GM12878 (cell line): Measurements from ENCODE around the gene IL36RN. TPM values are rescaled to one million over a fixed set of nuclear protein-coding genes. Genes with fewer than 3 reads are reported as not detected.

Experiments
- ATAC-seq: fragments of 200-7000 bp; cut with Tn5 transposase; 3 replicates; pipeline ENCODE4 v1.9.1; 2020; ENCODE audit warnings: mild to moderate bottlenecking, moderate library complexity
- Bru-seq: library from RNA; stranded (reverse); fragments of 400-500 nt; gene quantifications from one replicate; lab custom pipeline; 2021; lab: Mats Ljungman, UMichigan
- BruChase-seq, 2 experiments: library from RNA; stranded (reverse); fragments of 400-500 nt; gene quantifications; one replicate each; lab custom pipeline; 2021; lab: Mats Ljungman, UMichigan
- BruUV-seq: library from RNA; stranded (reverse); fragments of 400-500 nt; replicated peaks from 2 replicates; lab custom pipeline; 2021; lab: Mats Ljungman, UMichigan
- CTCF ChIA-PET: fragments of 300-600 bp; sonication (Branson Sonifier 250); formaldehyde crosslinking; extraction: SDS; loops from one replicate; lab custom pipeline; 2021; ENCODE audit warnings: inconsistent platforms; lab: Yijun Ruan, JAX
- POLR2A ChIA-PET: fragments of 350-600 bp; formaldehyde crosslinking; extraction: SDS; loops from one replicate; lab custom pipeline; 2021; ENCODE audit warnings: inconsistent platforms; lab: Charles Lee
- RAD21 ChIA-PET: fragments of 300-600 bp; sonication (Branson Sonifier 250); formaldehyde crosslinking; loops from one replicate; lab custom pipeline; 2023; ENCODE audit warnings: antibody characterized with exemption; ENCODE audit not compliant: unreplicated experiment; lab: Charles Lee
- SMC1A ChIA-PET: fragments of 300-600 bp; sonication (Branson Sonifier 250); formaldehyde crosslinking; loops from one replicate; lab custom pipeline; 2023; ENCODE audit not compliant: unreplicated experiment, uncharacterized antibody; lab: Charles Lee
- DNase-seq: peaks from one replicate; pipeline ENCODE4 v3.0.0-alpha.2; 2011; ENCODE audit warnings: low read depth, low spot score
- FAIRE-seq: peaks from 3 replicates; lab custom pipeline; 2011; peaks lifted over from hg19 to GRCh38; lab: Jason Lieb, UNC
- H2AFZ ChIP-seq: 2 replicates; pipeline ENCODE4 v1.6.0; 2011; ENCODE audit warnings: low read depth, low read length, control low read depth; ENCODE audit not compliant: control insufficient read depth
- H3K27ac ChIP-seq: 2 replicates; pipeline ENCODE4 v1.5.1; 2011; ENCODE audit warnings: control low read depth; ENCODE audit not compliant: control insufficient read depth, insufficient read depth
- H3K27me3 ChIP-seq, 2 experiments: replicated peaks in 1 of 2; 2 replicates each; pipeline versions ENCODE4 v1.6.0 to v1.6.1; 2011; ENCODE audit warnings: low read length in 1 of 2; ENCODE audit not compliant: control insufficient read depth in 2 of 2, insufficient read depth in 2 of 2
- H3K36me3 ChIP-seq, 2 experiments: 2 replicates each; pipeline ENCODE4 v1.5.1; 2011; ENCODE audit warnings: low read length in 1 of 2; ENCODE audit not compliant: control insufficient read depth in 2 of 2, insufficient read depth in 2 of 2
- H3K4me1 ChIP-seq: 2 replicates; pipeline ENCODE4 v1.6.1; 2011; ENCODE audit warnings: mild to moderate bottlenecking, low read length, moderate library complexity, mixed read lengths; ENCODE audit not compliant: control insufficient read depth, insufficient read depth
- H3K4me2 ChIP-seq: 2 replicates; pipeline ENCODE4 v1.6.0; 2011; ENCODE audit warnings: control low read depth; ENCODE audit not compliant: control insufficient read depth, insufficient read depth
- H3K4me3 ChIP-seq: fragments of 200-600 bp; sonication (generic); 2 replicates; pipeline ENCODE4 v1.5.1; 2016
- H3K79me2 ChIP-seq: 2 replicates; pipeline ENCODE4 v1.6.0; 2011; ENCODE audit warnings: low read length; ENCODE audit not compliant: control insufficient read depth, insufficient read depth
- H3K9ac ChIP-seq: 2 replicates; pipeline ENCODE4 v1.8.0; 2011; ENCODE audit warnings: low read length, control low read depth, mixed read lengths; ENCODE audit not compliant: control insufficient read depth, insufficient read depth
- H3K9me3 ChIP-seq: replicated peaks from 3 replicates; pipeline ENCODE4 v1.5.1; 2011; ENCODE audit warnings: mild to moderate bottlenecking, low read length; ENCODE audit not compliant: control insufficient read depth, insufficient read depth
- H4K20me1 ChIP-seq: 2 replicates; pipeline ENCODE4 v1.6.0; 2011; ENCODE audit not compliant: control insufficient read depth, insufficient read depth
- BCL11A ChIP-seq: IDR thresholded peaks from 2 replicates; pipeline ENCODE4 v1.6.1; 2011; ENCODE audit warnings: low read depth, low read length
- BCL3 ChIP-seq: IDR thresholded peaks from 2 replicates; pipeline ENCODE4 v1.6.1; 2011; ENCODE audit warnings: borderline replicate concordance, low read depth, mild to moderate bottlenecking, moderate library complexity, low read length; ENCODE audit not compliant: insufficient read depth, poor library complexity, severe bottlenecking
- EED ChIP-seq: sonication (generic); IDR thresholded peaks from 2 replicates; pipeline ENCODE4 v1.6.1; 2016; ENCODE audit warnings: antibody characterized with exemption, low read depth
- HDGF ChIP-seq: fragments of 450-650 bp; IDR thresholded peaks from 2 replicates; pipeline ENCODE4 v1.6.1; 2016; ENCODE audit warnings: antibody characterized with exemption
- MTA2 ChIP-seq: fragments of 450-650 bp; IDR thresholded peaks from 2 replicates; pipeline ENCODE4 v1.6.1; 2016; ENCODE audit warnings: low read depth, mild to moderate bottlenecking, moderate library complexity
- NFXL1 ChIP-seq: fragments of 450-650 bp; IDR thresholded peaks from 2 replicates; pipeline ENCODE4 v1.6.1; 2017; ENCODE audit warnings: antibody characterized with exemption, mild to moderate bottlenecking, borderline replicate concordance
- TARDBP ChIP-seq: IDR thresholded peaks from 2 replicates; pipeline ENCODE4 v1.6.1; 2016; ENCODE audit warnings: borderline replicate concordance
- WRNIP1 ChIP-seq: IDR thresholded peaks from 2 replicates; pipeline ENCODE4 v1.6.1; 2011; ENCODE audit warnings: low read depth, low read length, improper control_type of control experiment, borderline replicate concordance
- WGBS: methylation state at CpG from one replicate; pipeline ENCODE4 v1.1.6; 2016; ENCODE audit warnings: low lambda C conversion rate; ENCODE audit not compliant: insufficient replicate concordance, insufficient coverage; ENCODE audit errors: missing lambda C conversion rate; 5-methylcytosine and 5-hydroxymethylcytosine counted together
- in situ Hi-C: fragments of 300-500 bp; cut with MboI; formaldehyde crosslinking; loops from 9 replicates; pipeline ENCODE4 v1.14.3; 2018; ENCODE audit warnings: mixed read lengths
- intact Hi-C: fragments of 100-400 bp; cut with micrococcal nuclease; formaldehyde crosslinking; loops from one replicate; pipeline ENCODE4 v1.14.2; 2022; ENCODE audit not compliant: unreplicated experiment
- long read RNA-seq, 2 experiments: library from polyadenylated mRNA; unstranded; transcript quantifications; one replicate each; pipeline ENCODE4 v2.0.0, GENCODE V29; 2019 to 2020
- polyA minus RNA-seq, 3 experiments: library from RNA; depleted of rRNA, polyadenylated mRNA; stranded (reverse); fragments of >200 nt; gene quantifications; 2 replicates each; pipeline ENCODE4 v1.2.3, GENCODE V29; 2011
- polyA plus RNA-seq, 11 experiments: library from polyadenylated mRNA; depleted of rRNA in 4 of 11; unstranded in 6 of 11; stranded (reverse) in 5 of 11; fragments of >200 nt; fragmentation: Nextera tagmentation in 4 of 11; fragmentation: Illumina TruSeq in 1 of 11; extraction: Ambion mirVana in 4 of 11; extraction: Trizol in 1 of 11; gene quantifications; 1 replicate in 1 of 11; 2 replicates in 10 of 11; pipeline versions ENCODE4 v1.2.1 to v1.2.3, GENCODE V29; 2011 to 2016; ENCODE audit warnings: inconsistent platforms in 2 of 11, missing spikeins in 2 of 11, low read depth in 1 of 11
- total RNA-seq, 4 experiments: library from RNA; depleted of rRNA in 3 of 4; stranded (reverse); fragments of >200 nt in 3 of 4; fragmentation: Illumina TruSeq in 1 of 4; extraction: Trizol in 1 of 4; gene quantifications; 2 replicates each; pipeline versions ENCODE4 v1.2.1 to v1.2.3, GENCODE V29; 2013 to 2021

Gene IL36RN
- total RNA-seq (2013; cell fraction: nucleolus; rRNA removed): not detected in 2 replicates
- total RNA-seq (2014; rRNA removed) (not detected in 2 replicates), total RNA-seq (2014; rRNA removed; fragmentation: Illumina TruSeq; extraction: Trizol) (not detected in 2 replicates), total RNA-seq (2021) (not detected in 2 replicates), polyA plus RNA-seq (2011; rRNA removed) (not detected in 2 replicates), polyA plus RNA-seq (2014; fragmentation: Illumina TruSeq; extraction: Trizol) (not detected in 2 replicates), polyA plus RNA-seq (2014; fragmentation: Nextera tagmentation; extraction: Ambion mirVana) (not detected), polyA plus RNA-seq (2014; rRNA removed) (not detected in 2 replicates), polyA plus RNA-seq (2016; fragmentation: Nextera tagmentation; extraction: Ambion mirVana) (not detected), polyA minus RNA-seq (2011; rRNA and poly(A)+ RNA removed) (not detected in 2 replicates), Bru-seq, nascent RNA (not detected), BruChase-seq, experiment 1, labeled RNA remaining after a 6-hour chase (not detected), BruChase-seq, experiment 2, labeled RNA remaining after a 2-hour chase (not detected)
- polyA plus RNA-seq (2011; ENCODE audit: low read depth): not detected
- not detected in 2 replicates for polyA plus RNA-seq (2011; cell fraction: cytosol; rRNA removed)
- not detected in 2 replicates for polyA plus RNA-seq (2011; cell fraction: nucleus; rRNA removed)
- not detected in 2 replicates for polyA plus RNA-seq (2012)
- polyA minus RNA-seq (2011; cell fraction: cytosol; rRNA and poly(A)+ RNA removed): not detected in 2 replicates
- not detected in 2 replicates for polyA minus RNA-seq (2011; cell fraction: nucleus; rRNA and poly(A)+ RNA removed)
- long read RNA-seq, experiment 1: 0 reads
- long read RNA-seq, experiment 2: 0 reads

- ChIA-PET CTCF (interaction anchor here (0.8 kb wide), 1 partner anchor 11 kb away, joined by 3 read pairs; no protein-coding TSS in a partner anchor), RAD21 (no interaction called here), POLR2A (interaction anchor here (0.6 kb wide), 1 partner anchor 693 kb away, joined by 3 read pairs; no protein-coding TSS in a partner anchor), SMC1A (interaction anchor here (1.3 to 1.7 kb wide), 3 partner anchors 9 to 13 kb away, joined by 3 to 5 read pairs (median 4); partner anchors contain the start of gene IL1F10)
- H3K27me3 ChIP-seq: no peaks in the 10 kb centered on the region
- no peaks in the 10 kb centered on the region for H3K4me1 ChIP-seq
- H3K27ac ChIP-seq: no peak within 1 kb of the TSS
- no peaks in the 10 kb centered on the region for H3K79me2 ChIP-seq
- peaks cover 2% of the 10 kb centered on the region; the same call in 1 of the 3 replicates for H3K9me3 ChIP-seq
- intact Hi-C loops: no loop called here
- no peak within 1 kb of the TSS for H2AFZ ChIP-seq
- H3K4me2 ChIP-seq: no peak within 1 kb of the TSS
- H3K4me3 ChIP-seq: no peak within 1 kb of the TSS
- in situ Hi-C loops: no loop called here
- no peak within 1 kb of the TSS for H3K9ac ChIP-seq
- H4K20me1 ChIP-seq: no peaks in the 10 kb centered on the region
- TF ChIP-seq MTA2: no peak
- no peak for TF ChIP-seq BCL11A
- no peak for TF ChIP-seq HDGF
- no peak for TF ChIP-seq WRNIP1
- no peak for TF ChIP-seq EED
- no peak for TF ChIP-seq BCL3
- no peak for TF ChIP-seq TARDBP
- no peak for TF ChIP-seq NFXL1
- DNase-seq (no peak), ATAC-seq (no peak), FAIRE-seq (no peak)
- H3K36me3 ChIP-seq: no peaks in the 10 kb centered on the region
- 28% methylated on average over 15 of the region's 15 CpGs for WGBS
- BruUV-seq: no TSS peak
Measured at GRCh38 chr2:113058998-113059960, at the start of gene IL36RN. IL36RN (plus strand) TSS chr2:113059198; CDS start chr2:113059439, 241 bp downstream.
